Cerebellar nuclear complex (tissue), 1 donor: ENCODE data around the gene OPALIN.

ENCODE experiments used
- DNase-seq, 2 experiments: peaks; one replicate each; lab custom pipeline; 2025; lab: John Stamatoyannopoulos, UW

OPALIN gene

GRCh38 chr10:96299383-96299782, 59.4 kb downstream of the OPALIN start:
- no peak for DNase-seq

GRCh38 chr10:96298362-96298761, 60.4 kb downstream of the OPALIN start:
- no peak for DNase-seq

- no peak for DNase-seq
Observed at GRCh38 chr10:96297486-96297885, 61.3 kb downstream of the OPALIN start.

GRCh38 chr10:96295475-96295874, 63.3 kb downstream of the OPALIN start:
- DNase-seq, result no peak
